H9 (cell line): ENCODE results near the gene YES1. TPM values are rescaled to one million over a fixed set of nuclear protein-coding genes. Genes with fewer than 3 reads are reported as not detected.
A peak's percentile ranks its signal among the peaks of the same experiment; 100 is the strongest.

Experiments
- DNase-seq: peaks from one replicate; pipeline ENCODE4 v3.0.0-alpha.2; 2017
- H2AFZ ChIP-seq: one replicate; pipeline ENCODE4 v1.6.1; 2013; ENCODE audit warnings: mild to moderate bottlenecking, low read length, control low read depth, moderate library complexity
- H2AK5ac ChIP-seq: 2 replicates; pipeline ENCODE4 v1.6.1; 2013; ENCODE audit warnings: low read length, control low read depth, mixed read lengths; ENCODE audit not compliant: insufficient read length
- H2BK120ac ChIP-seq: one replicate; pipeline ENCODE4 v1.6.1; 2013; ENCODE audit warnings: low read depth, mild to moderate bottlenecking, low read length, control low read depth, inconsistent platforms; ENCODE audit not compliant: poor library complexity, severe bottlenecking
- H2BK12ac ChIP-seq: 2 replicates; pipeline ENCODE4 v1.6.1; 2013; ENCODE audit warnings: low read length, control low read depth, mixed read lengths, low read depth; ENCODE audit not compliant: insufficient read length
- H2BK15ac ChIP-seq: 2 replicates; pipeline ENCODE4 v1.6.1; 2013; ENCODE audit warnings: low read depth, low read length, control low read depth
- H2BK20ac ChIP-seq: one replicate; pipeline ENCODE4 v1.6.1; 2013; ENCODE audit warnings: low read depth, mild to moderate bottlenecking, low read length, control low read depth, inconsistent platforms; ENCODE audit not compliant: poor library complexity, severe bottlenecking
- H2BK5ac ChIP-seq: 2 replicates; pipeline ENCODE4 v1.6.1; 2013; ENCODE audit warnings: low read length, control low read depth, mixed read lengths; ENCODE audit not compliant: insufficient read length
- H3K14ac ChIP-seq: 2 replicates; pipeline ENCODE4 v1.6.1; 2013; ENCODE audit warnings: low read length, control low read depth; ENCODE audit not compliant: insufficient read depth
- H3K18ac ChIP-seq: 2 replicates; pipeline ENCODE4 v1.6.1; 2013; ENCODE audit warnings: low read depth, mild to moderate bottlenecking, mixed read lengths, low read length, control low read depth; ENCODE audit not compliant: insufficient read length
- H3K23ac ChIP-seq: 2 replicates; pipeline ENCODE4 v1.6.1; 2013; ENCODE audit warnings: low read length, control low read depth, mixed read lengths, low read depth; ENCODE audit not compliant: insufficient read length
- H3K23me2 ChIP-seq: 2 replicates; pipeline ENCODE4 v1.6.1; 2013; ENCODE audit warnings: low read depth, mild to moderate bottlenecking, mixed read lengths, low read length, control low read depth; ENCODE audit not compliant: insufficient read length, poor library complexity, severe bottlenecking
- H3K27ac ChIP-seq: 2 replicates; pipeline ENCODE4 v1.5.1; 2013; ENCODE audit warnings: low read length, control low read depth, mixed read lengths, low read depth; ENCODE audit not compliant: insufficient read length
- H3K27me3 ChIP-seq: 2 replicates; pipeline ENCODE4 v1.6.1; 2013; ENCODE audit warnings: low read length, control low read depth, inconsistent platforms; ENCODE audit not compliant: insufficient read depth
- H3K4ac ChIP-seq: 2 replicates; pipeline ENCODE4 v1.6.1; 2013; ENCODE audit warnings: low read depth, mild to moderate bottlenecking, control low read depth, inconsistent platforms, low read length, moderate library complexity
- H3K4me1 ChIP-seq: 2 replicates; pipeline ENCODE4 v1.6.1; 2013; ENCODE audit warnings: low read length, control low read depth, inconsistent platforms; ENCODE audit not compliant: insufficient read depth
- H3K4me2 ChIP-seq: 2 replicates; pipeline ENCODE4 v1.6.1; 2013; ENCODE audit warnings: low read length, control low read depth, mixed read lengths; ENCODE audit not compliant: insufficient read length, insufficient read depth
- H3K56ac ChIP-seq: 2 replicates; pipeline ENCODE4 v1.6.1; 2013; ENCODE audit warnings: low read depth, mild to moderate bottlenecking, mixed read lengths, low read length, control low read depth; ENCODE audit not compliant: insufficient read length
- H3K79me1 ChIP-seq: 2 replicates; pipeline ENCODE4 v1.6.1; 2013; ENCODE audit warnings: low read depth, mild to moderate bottlenecking, moderate library complexity, low read length, control low read depth, inconsistent platforms; ENCODE audit not compliant: insufficient read depth, poor library complexity, severe bottlenecking
- H3K79me2 ChIP-seq: 2 replicates; pipeline ENCODE4 v1.6.1; 2013; ENCODE audit warnings: low read length, control low read depth, inconsistent platforms; ENCODE audit not compliant: insufficient read depth
- H3K9ac ChIP-seq: 2 replicates; pipeline ENCODE4 v1.6.1; 2013; ENCODE audit warnings: low read length, control low read depth, mixed read lengths; ENCODE audit not compliant: insufficient read length; ENCODE audit errors: extremely low read depth
- H3K9me3 ChIP-seq: one replicate; pipeline ENCODE4 v1.6.1; 2013; ENCODE audit warnings: low read depth, low read length, inconsistent platforms; ENCODE audit not compliant: control insufficient read depth
- H3T11ph ChIP-seq: one replicate; pipeline ENCODE4 v1.6.1; 2013; ENCODE audit warnings: mild to moderate bottlenecking, low read length, control low read depth, inconsistent platforms
- H4K20me1 ChIP-seq: one replicate; pipeline ENCODE4 v1.6.1; 2013; ENCODE audit not compliant: control insufficient read depth, insufficient read length, insufficient read depth
- H4K5ac ChIP-seq: 2 replicates; pipeline ENCODE4 v1.6.1; 2013; ENCODE audit warnings: low read depth, mild to moderate bottlenecking, mixed read lengths, low read length, control low read depth; ENCODE audit not compliant: insufficient read length
- H4K8ac ChIP-seq: replicated peaks from 2 replicates; pipeline ENCODE4 v1.6.1; 2013; ENCODE audit warnings: low read length, control low read depth, mixed read lengths, low read depth; ENCODE audit not compliant: insufficient read length
- H4K91ac ChIP-seq: 2 replicates; pipeline ENCODE4 v1.6.1; 2013; ENCODE audit warnings: low read depth, mild to moderate bottlenecking, moderate library complexity, mixed read lengths, low read length, control low read depth; ENCODE audit not compliant: insufficient read length
- H3K27ac Mint-ChIP-seq, 3 experiments: 2 replicates in 2 of 3; 3 replicates in 1 of 3; pipeline ENCODE4 v1.8.0; 2020 to 2021; ENCODE audit warnings: mixed read lengths in 3 of 3, mild to moderate bottlenecking in 1 of 3, moderate library complexity in 1 of 3
- H3K27me3 Mint-ChIP-seq: 2 replicates; pipeline ENCODE4 v1.8.0; 2021; ENCODE audit warnings: low read depth, mild to moderate bottlenecking, moderate library complexity, mixed read lengths
- H3K36me3 Mint-ChIP-seq, 3 experiments: 2 replicates in 2 of 3; 3 replicates in 1 of 3; pipeline ENCODE4 v1.8.0; 2020 to 2021; ENCODE audit warnings: low read depth in 3 of 3, mixed read lengths in 3 of 3; ENCODE audit not compliant: insufficient read depth in 1 of 3
- H3K4me1 Mint-ChIP-seq, 2 experiments: 2 replicates each; pipeline ENCODE4 v1.8.0; 2020; ENCODE audit warnings: mixed read lengths in 2 of 2
- H3K4me3 Mint-ChIP-seq, 2 experiments: 2 replicates in 1 of 2; 3 replicates in 1 of 2; pipeline ENCODE4 v1.8.0; 2020 to 2021; ENCODE audit warnings: mild to moderate bottlenecking in 2 of 2, mixed read lengths in 2 of 2, moderate library complexity in 1 of 2
- H3K9me3 Mint-ChIP-seq, 2 experiments: 2 replicates in 1 of 2; 3 replicates in 1 of 2; pipeline ENCODE4 v1.8.0; 2020; ENCODE audit warnings: mild to moderate bottlenecking in 2 of 2, mixed read lengths in 2 of 2, moderate library complexity in 1 of 2
- WGBS: extraction: QIAGEN DNeasy Blood & Tissue Kit; methylation state at CpG from one replicate; pipeline ENCODE4 v1.1.7; 2013; ENCODE audit warnings: missing lambda C conversion rate, low lambda C conversion rate, mixed read lengths; ENCODE audit not compliant: insufficient read length; ENCODE audit errors: extremely low coverage; 5-methylcytosine and 5-hydroxymethylcytosine counted together
- total RNA-seq: library from RNA; stranded (reverse); gene quantifications from 2 replicates; pipeline ENCODE4 v1.2.1, GENCODE V29; 2021
- TF ChIP-seq, protein P1 (sequence below): fragments of 200-600 bp; sonication (generic); conservative IDR thresholded peaks from 3 replicates; pipeline ENCODE4 v1.8.0; 2021; ENCODE audit warnings: antibody characterized with exemption, mild to moderate bottlenecking

Gene YES1
- total RNA-seq, 1 experiment from 2014 or later, result 86.9 TPM

DNA sequence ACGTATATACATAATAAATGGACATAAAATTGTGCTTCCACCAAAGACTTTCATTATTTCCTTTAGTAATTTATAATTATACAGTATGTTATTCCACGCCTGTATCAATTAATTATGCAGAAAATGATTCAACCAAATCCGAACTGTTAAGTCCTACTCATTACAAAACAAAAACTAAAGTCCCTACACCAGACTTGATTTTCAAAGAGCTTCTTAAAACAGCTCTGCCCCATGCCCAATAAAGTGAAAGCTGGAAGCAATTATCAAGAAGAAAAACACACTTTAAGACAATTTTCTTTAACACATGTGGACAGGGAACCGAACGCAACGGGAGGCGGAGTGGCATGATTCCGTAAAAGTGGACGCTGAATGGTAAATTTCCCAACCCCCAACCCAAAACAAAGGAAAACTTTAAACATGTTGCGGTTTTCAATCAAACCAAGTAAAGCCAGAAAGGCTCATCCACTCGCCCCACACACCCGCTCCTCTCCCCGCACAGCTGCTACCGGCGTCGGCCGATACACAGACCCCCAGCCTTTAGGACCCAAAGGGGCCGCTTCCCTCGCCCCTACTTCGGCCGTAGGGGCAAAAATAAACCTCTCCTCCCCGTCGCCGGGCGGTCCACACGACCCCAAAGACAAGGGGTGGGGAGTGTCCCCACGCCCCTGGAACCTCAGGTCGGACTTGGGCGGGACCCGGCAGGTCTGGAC lies 705 bp downstream of the YES1 start:
- H3K9ac ChIP-seq, result peak overlapping the region; percentile 78
- no peak overlapping the region for H2AK5ac ChIP-seq
- H3K9me3 Mint-ChIP-seq, result no peaks in the 10 kb centered on the region
- peak overlapping the region; percentile 93 to 96 for H3K4me3 Mint-ChIP-seq
- no peak overlapping the region for H2BK15ac ChIP-seq
- no peaks in the 10 kb centered on the region for H3K9me3 ChIP-seq
- peak overlapping the region; percentile 92; the same call in 1 of the 2 replicates for H3K14ac ChIP-seq
- no peaks in the 10 kb centered on the region for H3K27me3 Mint-ChIP-seq
- peaks cover 12% of the 10 kb centered on the region for H3K23me2 ChIP-seq
- no peak overlapping the region for H4K91ac ChIP-seq
- no peak overlapping the region for H2BK5ac ChIP-seq
- no peaks in the 10 kb centered on the region; the same call in 1 of the 2 replicates for H3K4me1 ChIP-seq
- no peak overlapping the region for H3K23ac ChIP-seq
- no peak overlapping the region; the same call in 1 of the 2 replicates for H3K4ac ChIP-seq
- H4K5ac ChIP-seq, result no peak overlapping the region
- H2BK12ac ChIP-seq, result no peak overlapping the region
- H3T11ph ChIP-seq, result no peak overlapping the region
- peak overlapping the region; percentile 83 for H3K4me2 ChIP-seq
- peak overlapping the region; percentile 17 for H3K27ac ChIP-seq
- H2BK120ac ChIP-seq, result no peak overlapping the region
- no peaks in the 10 kb centered on the region for H3K79me1 ChIP-seq
- H3K18ac ChIP-seq, result peak overlapping the region; percentile 51
- H3K36me3 Mint-ChIP-seq, result no peaks in the 10 kb centered on the region; a peak in 2 of 7 replicates
- H3K4me1 Mint-ChIP-seq, result peaks cover 33 to 39% of the 10 kb centered on the region in 2 experiments
- no peak overlapping the region for H4K8ac ChIP-seq
- H3K56ac ChIP-seq, result no peak overlapping the region
- no peak overlapping the region for H2AFZ ChIP-seq
- peaks cover 32% of the 10 kb centered on the region; the same call in 1 of the 2 replicates for H3K79me2 ChIP-seq
- H2BK20ac ChIP-seq, result no peak overlapping the region
- peak overlapping the region; percentile 97 to 99 (median 98) for H3K27ac Mint-ChIP-seq
- TF ChIP-seq, protein P1, sequence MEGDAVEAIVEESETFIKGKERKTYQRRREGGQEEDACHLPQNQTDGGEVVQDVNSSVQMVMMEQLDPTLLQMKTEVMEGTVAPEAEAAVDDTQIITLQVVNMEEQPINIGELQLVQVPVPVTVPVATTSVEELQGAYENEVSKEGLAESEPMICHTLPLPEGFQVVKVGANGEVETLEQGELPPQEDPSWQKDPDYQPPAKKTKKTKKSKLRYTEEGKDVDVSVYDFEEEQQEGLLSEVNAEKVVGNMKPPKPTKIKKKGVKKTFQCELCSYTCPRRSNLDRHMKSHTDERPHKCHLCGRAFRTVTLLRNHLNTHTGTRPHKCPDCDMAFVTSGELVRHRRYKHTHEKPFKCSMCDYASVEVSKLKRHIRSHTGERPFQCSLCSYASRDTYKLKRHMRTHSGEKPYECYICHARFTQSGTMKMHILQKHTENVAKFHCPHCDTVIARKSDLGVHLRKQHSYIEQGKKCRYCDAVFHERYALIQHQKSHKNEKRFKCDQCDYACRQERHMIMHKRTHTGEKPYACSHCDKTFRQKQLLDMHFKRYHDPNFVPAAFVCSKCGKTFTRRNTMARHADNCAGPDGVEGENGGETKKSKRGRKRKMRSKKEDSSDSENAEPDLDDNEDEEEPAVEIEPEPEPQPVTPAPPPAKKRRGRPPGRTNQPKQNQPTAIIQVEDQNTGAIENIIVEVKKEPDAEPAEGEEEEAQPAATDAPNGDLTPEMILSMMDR, result no peak
- DNase-seq, result no peak
- H4K20me1 ChIP-seq, result no peaks in the 10 kb centered on the region
- no CpG with 5 or more reads among the region's 30 CpGs for WGBS
- H3K27me3 ChIP-seq, result no peaks in the 10 kb centered on the region
